H1 (cell line): ENCODE measurements around the gene C2orf81. TPM values are rescaled to one million over a fixed set of nuclear protein-coding genes. Genes with fewer than 3 reads are reported as not detected.

Source experiments
- ASH2L ChIP-seq: fragments of 200-600, 300-600 bp; sonication (generic); IDR thresholded peaks from one replicate; pipeline ENCODE4 v1.7.1; 2017; ENCODE audit warnings: low read length
- BRCA1 ChIP-seq: IDR thresholded peaks from 2 replicates; pipeline ENCODE4 v1.6.1; 2012; ENCODE audit warnings: low read depth, low read length, improper control_type of control experiment
- CHD1 ChIP-seq: IDR thresholded peaks from 2 replicates; pipeline ENCODE4 v1.6.1; 2012; ENCODE audit warnings: low read depth, low read length, improper control_type of control experiment
- CHD2 ChIP-seq: IDR thresholded peaks from 2 replicates; pipeline ENCODE4 v1.6.1; 2012; ENCODE audit warnings: low read length, improper control_type of control experiment
- EP300 ChIP-seq, 2 experiments: IDR thresholded peaks; 1 replicate in 1 of 2; 2 replicates in 1 of 2; pipeline ENCODE4 v1.6.1; 2011 to 2012; ENCODE audit warnings: low read depth in 2 of 2, low read length in 2 of 2, mild to moderate bottlenecking in 2 of 2, borderline replicate concordance in 1 of 2, inconsistent platforms in 1 of 2, moderate library complexity in 1 of 2
- GABPA ChIP-seq: IDR thresholded peaks from 2 replicates; pipeline ENCODE4 v1.6.1; 2011; ENCODE audit warnings: mild to moderate bottlenecking, low read length, moderate library complexity, borderline replicate concordance; ENCODE audit not compliant: insufficient read depth
- JUN ChIP-seq: IDR thresholded peaks from 2 replicates; pipeline ENCODE4 v1.6.1; 2011; ENCODE audit warnings: low read depth, mild to moderate bottlenecking, improper control_type of control experiment, low read length
- JUND ChIP-seq: IDR thresholded peaks from 2 replicates; pipeline ENCODE4 v1.6.1; 2011; ENCODE audit warnings: mild to moderate bottlenecking, improper control_type of control experiment, low read length
- KDM5A ChIP-seq: fragments of 200-600 bp; IDR thresholded peaks from 2 replicates; pipeline ENCODE4 v1.7.1; 2012; ENCODE audit warnings: mild to moderate bottlenecking, low read length, inconsistent platforms, mixed read lengths
- NRF1 ChIP-seq: IDR thresholded peaks from 2 replicates; pipeline ENCODE4 v1.6.1; 2011; ENCODE audit warnings: mild to moderate bottlenecking, low read depth, low read length, improper control_type of control experiment
- POLR2A ChIP-seq, 2 experiments: IDR thresholded peaks; 1 replicate in 1 of 2; 2 replicates in 1 of 2; pipeline ENCODE4 v1.6.1; 2011; ENCODE audit warnings: low read depth in 2 of 2, low read length in 2 of 2, mild to moderate bottlenecking in 2 of 2; ENCODE audit errors: control extremely low read depth in 1 of 2
- POLR2AphosphoS5 ChIP-seq: IDR thresholded peaks from 2 replicates; pipeline ENCODE4 v1.6.1; 2011; ENCODE audit warnings: low read depth, low read length
- RAD21 ChIP-seq, 2 experiments: IDR thresholded peaks in 1 of 2; conservative IDR thresholded peaks in 1 of 2; 2 replicates each; pipeline ENCODE4 v1.6.1; 2011; ENCODE audit warnings: low read depth in 2 of 2, low read length in 2 of 2, improper control_type of control experiment in 1 of 2, inconsistent platforms in 1 of 2, mild to moderate bottlenecking in 1 of 2, moderate library complexity in 1 of 2
- RXRA ChIP-seq: IDR thresholded peaks from 2 replicates; pipeline ENCODE4 v1.6.1; 2011; ENCODE audit warnings: low read depth, mild to moderate bottlenecking, low read length, moderate library complexity; ENCODE audit not compliant: insufficient read depth
- SAP30 ChIP-seq: fragments of 300-600 bp; sonication (generic); IDR thresholded peaks from 2 replicates; pipeline ENCODE4 v1.7.1; 2012; ENCODE audit warnings: low read length, moderate library complexity, mild to moderate bottlenecking, inconsistent platforms; ENCODE audit not compliant: insufficient read depth, insufficient replicate concordance
- SIRT6 ChIP-seq: IDR thresholded peaks from one replicate; pipeline ENCODE4 v1.7.1; 2012; ENCODE audit warnings: low read length, inconsistent platforms
- TAF1 ChIP-seq: IDR thresholded peaks from 2 replicates; pipeline ENCODE4 v1.6.1; 2011; ENCODE audit warnings: mild to moderate bottlenecking, low read depth, low read length
- TAF7 ChIP-seq: optimal IDR thresholded peaks from 2 replicates; pipeline ENCODE3; 2011; ENCODE audit warnings: low read depth, mild to moderate bottlenecking, inconsistent platforms, low read length, moderate library complexity, borderline replicate concordance
- TBP ChIP-seq: IDR thresholded peaks from 2 replicates; pipeline ENCODE4 v1.6.1; 2011; ENCODE audit warnings: low read depth, low read length, improper control_type of control experiment
- TEAD4 ChIP-seq: IDR thresholded peaks from 2 replicates; pipeline ENCODE4 v1.6.1; 2012; ENCODE audit warnings: low read depth, low read length, inconsistent platforms, mixed read lengths
- YY1 ChIP-seq: IDR thresholded peaks from 2 replicates; pipeline ENCODE4 v1.6.1; 2011; ENCODE audit warnings: low read depth, mild to moderate bottlenecking, low read length
- polyA plus RNA-seq, 7 experiments: library from polyadenylated mRNA; depleted of rRNA in 3 of 7; stranded (reverse) in 5 of 7; unstranded in 2 of 7; fragments of >200 nt in 5 of 7; fragments of 200-250 nt in 2 of 7; gene quantifications; 1 replicate in 5 of 7; 2 replicates in 1 of 7; 4 replicates in 1 of 7; pipeline versions ENCODE4 v1.2.1 to v1.2.3, GENCODE V29; 2011 to 2013; ENCODE audit warnings: missing spikeins in 2 of 7, mixed read lengths in 2 of 7
- total RNA-seq: library from RNA; stranded (reverse); fragmentation: NEBNext Ultra II Directional; extraction: Animal tissue kit (Norgen Biotek cat#: 25700); gene quantifications from 2 replicates; pipeline ENCODE4 v1.2.1, GENCODE V29; 2021
- TF ChIP-seq, protein P1 (sequence below): IDR thresholded peaks from 2 replicates; pipeline ENCODE4 v1.6.1; 2011; ENCODE audit warnings: low read depth, mild to moderate bottlenecking, low read length; ENCODE audit not compliant: insufficient read depth
- TF ChIP-seq, protein P2 (sequence below): IDR thresholded peaks from 2 replicates; pipeline ENCODE4 v1.6.1; 2011; ENCODE audit warnings: low read length, improper control_type of control experiment

C2orf81 gene
- total and polyA plus RNA-seq, 2 of the 8 experiments (the other 6 are each of a cell fraction or from before 2014, with no cell fraction given), result 1.6 to 3.3 TPM

DNA sequence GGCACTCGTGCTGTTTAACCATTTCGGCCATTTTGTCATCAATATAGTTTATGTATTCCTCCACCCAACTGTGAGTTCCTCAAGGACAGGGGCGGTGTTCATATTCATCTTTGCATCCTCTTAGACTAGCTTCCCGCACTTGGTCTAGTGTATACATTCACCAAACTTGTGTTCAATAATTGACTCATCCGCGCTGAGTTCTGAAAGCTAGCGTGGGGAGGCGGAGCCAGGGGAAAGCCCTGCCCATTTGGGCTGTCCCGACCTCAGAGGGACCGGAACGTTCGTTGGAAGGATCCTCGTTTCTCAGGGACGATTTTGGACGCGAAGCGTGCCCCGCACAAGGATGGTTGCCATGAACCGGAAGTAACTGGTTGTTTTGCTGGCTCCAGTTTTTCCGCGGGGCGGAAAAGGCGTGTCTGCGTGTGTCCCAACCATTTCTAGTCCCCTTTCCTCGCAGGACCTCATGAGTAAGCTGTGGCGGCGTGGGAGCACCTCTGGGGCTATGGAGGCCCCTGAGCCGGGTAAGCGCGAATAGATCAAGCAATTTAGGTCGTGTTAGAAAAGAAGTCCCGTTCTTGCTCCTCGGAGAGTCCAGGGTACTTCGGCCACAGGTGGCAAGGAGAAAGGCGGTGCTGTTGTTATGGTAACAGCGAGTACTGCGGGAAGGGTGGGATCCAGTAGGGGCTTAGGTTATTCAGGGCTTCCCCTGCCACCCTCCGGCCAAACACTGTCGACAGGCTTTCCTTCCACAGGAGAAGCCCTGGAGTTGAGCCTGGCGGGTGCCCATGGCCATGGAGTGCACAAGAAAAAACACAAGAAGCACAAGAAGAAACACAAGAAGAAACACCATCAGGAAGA, 33.5 kb upstream of the C2orf81 start, which contains the start of gene INO80B (continued):
- TF ChIP-seq EP300 (IDR thresholded peaks at IDR 0.05; ENCODE audit: borderline replicate concordance in 1 of 2, low read depth in 2 of 2, low read length in 2 of 2) (peak in 1 of 2 experiments; percentile 77; a peak in 1 of 3 replicates), POLR2A (IDR thresholded peaks at IDR 0.05; ENCODE audit: control extremely low read depth in 1 of 2, low read depth in 2 of 2, low read length in 2 of 2) (peak in 1 of 2 experiments; percentile 75; a peak in 2 of 3 replicates), NRF1 (no peak), TAF1 (peak; percentile 77), CHD2 (peak; percentile 88), TAF7 (peak; percentile 37), RXRA (no peak), YY1 (peak; percentile 99), KDM5A (no peak; the same call in none of the 2 replicates), GABPA (peak; percentile 99), BRCA1 (no peak), TBP (peak; percentile 80), SAP30 (peak; percentile 100), ASH2L (peak; percentile 60), TEAD4 (no peak), RAD21 (IDR thresholded peaks at IDR 0.05 in 1 of 2, conservative IDR thresholded peaks at IDR 0.05 in 1 of 2; ENCODE audit: low read depth in 2 of 2, low read length in 2 of 2) (peak; percentile 12 to 21; a peak in 1 of 4 replicates), JUN (no peak), POLR2AphosphoS5 (peak; percentile 66), CHD1 (no peak), JUND (no peak), SIRT6 (no peak)
- TF ChIP-seq, protein P1, sequence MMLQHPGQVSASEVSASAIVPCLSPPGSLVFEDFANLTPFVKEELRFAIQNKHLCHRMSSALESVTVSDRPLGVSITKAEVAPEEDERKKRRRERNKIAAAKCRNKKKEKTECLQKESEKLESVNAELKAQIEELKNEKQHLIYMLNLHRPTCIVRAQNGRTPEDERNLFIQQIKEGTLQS, result no peak
- TF ChIP-seq, protein P2, sequence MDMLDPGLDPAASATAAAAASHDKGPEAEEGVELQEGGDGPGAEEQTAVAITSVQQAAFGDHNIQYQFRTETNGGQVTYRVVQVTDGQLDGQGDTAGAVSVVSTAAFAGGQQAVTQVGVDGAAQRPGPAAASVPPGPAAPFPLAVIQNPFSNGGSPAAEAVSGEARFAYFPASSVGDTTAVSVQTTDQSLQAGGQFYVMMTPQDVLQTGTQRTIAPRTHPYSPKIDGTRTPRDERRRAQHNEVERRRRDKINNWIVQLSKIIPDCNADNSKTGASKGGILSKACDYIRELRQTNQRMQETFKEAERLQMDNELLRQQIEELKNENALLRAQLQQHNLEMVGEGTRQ, result no peak
